ENCODE results near the gene PHOX2A.

- TF ChIP-seq CTCF (IDR thresholded peaks at IDR 0.05) (no peak), POLR2A (IDR thresholded peaks at IDR 0.05) (no peak)
Observed at GRCh38 chr11:72293391-72293790, 49.4 kb upstream of the PHOX2A start.

All from Peyer's patch (tissue), 4 donors.